Measurements from ENCODE around the gene DENND1A. TPM values are rescaled to one million over a fixed set of nuclear protein-coding genes. Genes with fewer than 3 reads are reported as not detected.
"Not testable (repeated sequence)": the region's sequence is repeated elsewhere in the genome, so short reads cannot be mapped to it uniquely, and the experiment has no call there.

The DENND1A gene
- total and polyA plus RNA-seq, 2 of the 13 experiments (the other 11 are each of a cell fraction or from before 2014, with no cell fraction given) = 14.8 to 30.1 TPM

- TF ChIP-seq, protein P1, sequence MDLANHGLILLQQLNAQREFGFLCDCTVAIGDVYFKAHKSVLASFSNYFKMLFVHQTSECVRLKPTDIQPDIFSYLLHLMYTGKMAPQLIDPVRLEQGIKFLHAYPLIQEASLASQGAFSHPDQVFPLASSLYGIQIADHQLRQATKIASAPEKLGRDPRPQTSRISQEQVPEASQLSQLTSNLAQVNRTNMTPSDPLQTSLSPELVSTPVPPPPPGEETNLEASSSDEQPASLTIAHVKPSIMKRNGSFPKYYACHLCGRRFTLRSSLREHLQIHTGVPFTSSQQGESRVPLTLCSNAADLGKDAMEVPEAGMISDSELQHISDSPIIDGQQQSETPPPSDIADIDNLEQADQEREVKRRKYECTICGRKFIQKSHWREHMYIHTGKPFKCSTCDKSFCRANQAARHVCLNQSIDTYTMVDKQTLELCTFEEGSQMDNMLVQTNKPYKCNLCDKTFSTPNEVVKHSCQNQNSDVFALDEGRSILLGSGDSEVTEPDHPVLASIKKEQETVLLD (CRISPR knock-in tag; IDR thresholded peaks at IDR 0.05; ENCODE audit: low read depth) = no peak
- no peak for TF ChIP-seq PCBP1 (IDR thresholded peaks at IDR 0.05; ENCODE audit: borderline replicate concordance, low read depth, low read length)
Observed at GRCh38 chr9:123911024-123911423, 18.9 kb downstream of the DENND1A start (continued).

GRCh38 chr9:123909192-123909591 is 20.7 kb downstream of the DENND1A start:
- H3K9ac ChIP-seq (ENCODE audit: insufficient read depth, low read depth, low read length); H3K36me3 ChIP-seq (replicated peaks in 1 of 2; ENCODE audit: control insufficient read depth in 1 of 2, insufficient read depth in 2 of 2, low read length in 2 of 2); POLR2A ChIA-PET; intact Hi-C loops (cut with micrococcal nuclease; ENCODE audit: unreplicated experiment); H4K20me1 ChIP-seq (ENCODE audit: insufficient read depth, low read length); ATAC-seq; H3K9me3 ChIP-seq (ENCODE audit: low read length); DNase-seq (ENCODE audit: low spot score); H3K27me3 ChIP-seq (ENCODE audit: control insufficient read depth in 1 of 2, insufficient read depth in 2 of 2, low read length in 2 of 2); BruUV-seq (replicated peaks); H2AFZ ChIP-seq (ENCODE audit: low read length); H3K4me3 ChIP-seq (replicated peaks in 1 of 3; ENCODE audit: insufficient read depth in 1 of 3, low read depth in 2 of 3, low read length in 3 of 3); FAIRE-seq; in situ Hi-C loops (cut with HindIII; ENCODE audit: extremely low pct_ligation_motif_present, low pct_unique_long_range_greater_than_20kb); H3K27ac ChIP-seq (ENCODE audit: extremely low read length, insufficient read depth, low read length); H3K4me2 ChIP-seq (ENCODE audit: low read depth, low read length); CTCF ChIA-PET (ENCODE audit: low intra/inter-chr PET ratio, low total read pairs): not testable (repeated sequence)
- WGBS (ENCODE audit: low lambda C conversion rate) = 97% methylated on average over 4 of the region's 4 CpGs
- peaks cover 44% of the 10 kb centered on the region for H3K79me2 ChIP-seq (ENCODE audit: insufficient read depth, low read length)
- peaks cover 18% of the 10 kb centered on the region for H3K4me1 ChIP-seq (ENCODE audit: insufficient read depth, low read length)

- FAIRE-seq; ATAC-seq; H4K20me1 ChIP-seq (ENCODE audit: insufficient read depth, low read length); H3K27me3 ChIP-seq (ENCODE audit: control insufficient read depth in 1 of 2, insufficient read depth in 2 of 2, low read length in 2 of 2); intact Hi-C loops (cut with micrococcal nuclease; ENCODE audit: unreplicated experiment); H3K9ac ChIP-seq (ENCODE audit: insufficient read depth, low read depth, low read length); H3K4me2 ChIP-seq (ENCODE audit: low read depth, low read length); BruUV-seq (replicated peaks); H3K4me3 ChIP-seq (replicated peaks in 1 of 3; ENCODE audit: insufficient read depth in 1 of 3, low read depth in 2 of 3, low read length in 3 of 3); H3K4me1 ChIP-seq (ENCODE audit: insufficient read depth, low read length); H3K9me3 ChIP-seq (ENCODE audit: low read length); DNase-seq (ENCODE audit: low spot score); H2AFZ ChIP-seq (ENCODE audit: low read length); CTCF ChIA-PET (ENCODE audit: low intra/inter-chr PET ratio, low total read pairs); H3K36me3 ChIP-seq (replicated peaks in 1 of 2; ENCODE audit: control insufficient read depth in 1 of 2, insufficient read depth in 2 of 2, low read length in 2 of 2); H3K27ac ChIP-seq (ENCODE audit: extremely low read length, insufficient read depth, low read length); POLR2A ChIA-PET; in situ Hi-C loops (cut with HindIII; ENCODE audit: extremely low pct_ligation_motif_present, low pct_unique_long_range_greater_than_20kb): not testable (repeated sequence)
- peaks cover 40% of the 10 kb centered on the region for H3K79me2 ChIP-seq (ENCODE audit: insufficient read depth, low read length)
- WGBS (ENCODE audit: low lambda C conversion rate) = 87% methylated on average over 14 of the region's 18 CpGs
- TF ChIP-seq, protein P2, sequence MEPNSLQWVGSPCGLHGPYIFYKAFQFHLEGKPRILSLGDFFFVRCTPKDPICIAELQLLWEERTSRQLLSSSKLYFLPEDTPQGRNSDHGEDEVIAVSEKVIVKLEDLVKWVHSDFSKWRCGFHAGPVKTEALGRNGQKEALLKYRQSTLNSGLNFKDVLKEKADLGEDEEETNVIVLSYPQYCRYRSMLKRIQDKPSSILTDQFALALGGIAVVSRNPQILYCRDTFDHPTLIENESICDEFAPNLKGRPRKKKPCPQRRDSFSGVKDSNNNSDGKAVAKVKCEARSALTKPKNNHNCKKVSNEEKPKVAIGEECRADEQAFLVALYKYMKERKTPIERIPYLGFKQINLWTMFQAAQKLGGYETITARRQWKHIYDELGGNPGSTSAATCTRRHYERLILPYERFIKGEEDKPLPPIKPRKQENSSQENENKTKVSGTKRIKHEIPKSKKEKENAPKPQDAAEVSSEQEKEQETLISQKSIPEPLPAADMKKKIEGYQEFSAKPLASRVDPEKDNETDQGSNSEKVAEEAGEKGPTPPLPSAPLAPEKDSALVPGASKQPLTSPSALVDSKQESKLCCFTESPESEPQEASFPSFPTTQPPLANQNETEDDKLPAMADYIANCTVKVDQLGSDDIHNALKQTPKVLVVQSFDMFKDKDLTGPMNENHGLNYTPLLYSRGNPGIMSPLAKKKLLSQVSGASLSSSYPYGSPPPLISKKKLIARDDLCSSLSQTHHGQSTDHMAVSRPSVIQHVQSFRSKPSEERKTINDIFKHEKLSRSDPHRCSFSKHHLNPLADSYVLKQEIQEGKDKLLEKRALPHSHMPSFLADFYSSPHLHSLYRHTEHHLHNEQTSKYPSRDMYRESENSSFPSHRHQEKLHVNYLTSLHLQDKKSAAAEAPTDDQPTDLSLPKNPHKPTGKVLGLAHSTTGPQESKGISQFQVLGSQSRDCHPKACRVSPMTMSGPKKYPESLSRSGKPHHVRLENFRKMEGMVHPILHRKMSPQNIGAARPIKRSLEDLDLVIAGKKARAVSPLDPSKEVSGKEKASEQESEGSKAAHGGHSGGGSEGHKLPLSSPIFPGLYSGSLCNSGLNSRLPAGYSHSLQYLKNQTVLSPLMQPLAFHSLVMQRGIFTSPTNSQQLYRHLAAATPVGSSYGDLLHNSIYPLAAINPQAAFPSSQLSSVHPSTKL (CRISPR knock-in tag; IDR thresholded peaks at IDR 0.05) = peak; percentile 37; the same call in 1 of the 2 replicates
- TF ChIP-seq HOXA3 (CRISPR knock-in tag; IDR thresholded peaks at IDR 0.05) (0 out of 2 replicates have a peak, but pooled peaks have one; percentile 40), FOXA3 (CRISPR knock-in tag; IDR thresholded peaks at IDR 0.05) (0 out of 2 replicates have a peak, but pooled peaks have one; percentile 30), ZNF281 (CRISPR knock-in tag; IDR thresholded peaks at IDR 0.05; ENCODE audit: borderline replicate concordance) (peak; percentile 89)
Observed at GRCh38 chr9:123903550-123903949, 26.4 kb downstream of the DENND1A start.
